Stimulated activated CD4-positive, alpha-beta T cell treated with anti-CD3 and anti-CD28 coated beads, Interleukin-12 subunit alpha, Interleukin-12 subunit beta, amount 100 ng/mL, for 48 hours (primary cell): ENCODE results near the gene YAP1.

Source experiments
- DNase-seq, 3 donors: peaks; one replicate each; pipeline ENCODE4 v3.0.0-alpha.2; 2020; ENCODE audit warnings: low read depth in 2 of 3, low spot score in 1 of 3

The YAP1 gene

GRCh38 chr11:102109896-102110760, at the start of gene YAP1:
YAP1 (plus strand) TSS chr11:102110447; CDS start chr11:102110849, 402 bp downstream.
- DNase-seq = peak; percentile 31 to 73 (median 50)

GRCh38 chr11:102061276-102061675, 49.0 kb upstream of the YAP1 start:
- DNase-seq = no peak

GRCh38 chr11:102062106-102062505, 48.1 kb upstream of the YAP1 start:
- no peak for DNase-seq

DNA sequence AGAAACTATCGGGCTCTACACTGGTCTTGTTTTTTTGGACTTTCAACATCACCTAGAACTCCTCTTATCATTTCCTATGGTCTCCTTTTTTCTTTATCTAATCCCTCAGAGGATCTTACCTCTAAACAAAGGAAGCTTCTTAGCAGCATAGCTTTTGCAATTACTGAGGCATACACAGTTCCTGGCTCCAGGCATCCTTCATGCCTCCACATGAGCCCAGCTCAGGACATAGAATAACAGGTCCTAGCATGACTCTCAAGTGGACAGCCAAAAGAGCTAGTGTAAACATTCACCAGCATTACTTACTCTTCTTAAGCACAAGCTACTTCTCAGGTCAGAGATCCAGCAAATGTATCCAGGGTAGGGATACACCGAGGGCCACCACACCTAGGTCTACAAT, 45.9 kb upstream of the YAP1 start:
- DNase-seq = no peak

DNA sequence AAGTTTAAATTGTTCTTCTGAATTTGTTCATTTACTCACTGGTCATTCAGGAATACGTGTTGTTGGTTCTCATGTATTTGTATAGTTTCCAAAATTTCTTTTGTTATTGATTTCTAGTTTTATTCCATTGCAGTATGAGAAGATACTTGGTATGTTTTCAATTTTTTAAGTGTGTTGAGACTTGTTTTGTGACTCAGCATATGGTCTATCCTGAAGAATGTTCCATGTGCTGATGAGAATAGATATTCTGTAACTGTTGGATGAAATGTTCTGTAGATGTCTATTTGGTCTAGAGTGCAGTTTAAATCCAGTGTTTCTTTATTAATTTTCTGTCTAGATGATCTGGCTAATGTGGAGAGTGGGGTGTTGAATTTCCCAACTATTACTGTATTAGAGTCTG, 39.5 kb upstream of the YAP1 start:
- no peak for DNase-seq

- no peak for DNase-seq
Observed at GRCh38 chr11:102071497-102072472, 38.5 kb upstream of the YAP1 start.

DNA sequence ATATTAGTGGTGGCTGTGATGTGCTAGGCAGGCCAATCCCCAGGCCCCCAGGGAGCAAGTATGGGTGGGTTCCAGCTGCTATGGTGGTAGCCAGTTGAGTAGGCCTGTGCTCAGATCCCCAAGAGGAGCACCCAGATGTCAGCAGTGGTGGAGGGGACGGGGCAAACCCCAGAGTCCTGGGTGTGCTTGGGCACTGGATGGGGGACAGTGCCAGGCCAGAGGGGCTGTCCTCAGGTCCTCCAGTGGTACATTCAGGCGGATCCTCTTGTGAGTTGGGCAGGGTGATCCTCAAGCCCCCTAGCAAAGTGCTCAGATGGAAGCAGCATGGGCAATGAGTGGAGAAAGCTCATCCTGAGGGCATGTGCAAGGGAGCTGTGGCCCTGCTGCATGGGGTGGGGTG, 37.0 kb upstream of the YAP1 start:
- no peak for DNase-seq

GRCh38 chr11:102079625-102080024, 30.6 kb upstream of the YAP1 start:
- no peak for DNase-seq

DNA sequence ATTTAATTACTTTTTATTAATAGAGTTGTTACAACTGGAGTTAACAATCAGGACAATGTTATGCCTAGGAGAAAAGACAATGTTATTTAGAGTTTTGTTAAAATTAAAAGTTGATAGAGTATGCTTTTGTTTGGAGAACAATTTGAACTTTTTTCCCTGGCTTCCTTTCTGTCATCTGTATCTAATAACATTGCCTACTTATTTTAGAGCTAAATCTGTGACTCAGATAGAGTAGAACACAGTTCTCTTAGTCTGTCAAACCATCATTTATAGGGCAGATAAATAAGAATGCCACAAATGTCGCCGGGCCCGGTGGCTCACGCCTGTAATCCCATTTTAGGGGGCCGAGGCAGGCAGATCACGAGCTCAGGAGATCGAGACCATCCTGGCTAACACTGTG, 28.9 kb upstream of the YAP1 start:
- no peak for DNase-seq

DNA sequence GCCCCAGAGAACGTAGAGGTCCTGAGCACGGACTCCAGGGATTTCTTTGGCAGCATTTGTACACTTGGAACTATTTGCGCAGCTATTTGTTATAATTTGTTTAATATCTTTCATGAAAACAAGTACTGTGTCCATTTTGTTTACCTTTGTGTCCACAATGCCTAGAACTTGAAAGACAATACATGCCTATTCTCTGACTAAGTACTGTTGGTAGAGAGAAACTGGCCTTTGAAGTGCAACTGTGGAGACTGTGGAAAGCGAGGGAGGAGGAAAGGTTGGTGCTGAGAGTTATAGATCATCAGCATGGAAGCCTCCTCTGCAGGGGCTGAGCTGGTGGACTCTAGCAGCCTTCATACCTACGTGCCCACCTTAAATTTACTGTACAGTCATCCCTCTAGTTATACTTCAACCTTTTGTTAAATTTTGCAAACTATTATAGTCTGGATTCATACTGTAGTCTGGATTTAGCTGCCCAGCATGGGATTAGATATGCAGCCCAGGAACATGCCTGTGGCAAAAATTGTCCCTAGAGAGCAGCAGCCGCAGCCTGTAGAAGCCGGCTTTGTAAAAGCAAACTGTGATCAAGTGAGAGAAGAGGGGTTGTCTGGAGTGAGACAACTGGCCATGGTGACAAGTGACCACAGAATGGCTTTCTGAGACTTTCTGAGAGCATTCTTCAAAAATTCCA, 24.2 kb upstream of the YAP1 start:
- no peak for DNase-seq

DNA sequence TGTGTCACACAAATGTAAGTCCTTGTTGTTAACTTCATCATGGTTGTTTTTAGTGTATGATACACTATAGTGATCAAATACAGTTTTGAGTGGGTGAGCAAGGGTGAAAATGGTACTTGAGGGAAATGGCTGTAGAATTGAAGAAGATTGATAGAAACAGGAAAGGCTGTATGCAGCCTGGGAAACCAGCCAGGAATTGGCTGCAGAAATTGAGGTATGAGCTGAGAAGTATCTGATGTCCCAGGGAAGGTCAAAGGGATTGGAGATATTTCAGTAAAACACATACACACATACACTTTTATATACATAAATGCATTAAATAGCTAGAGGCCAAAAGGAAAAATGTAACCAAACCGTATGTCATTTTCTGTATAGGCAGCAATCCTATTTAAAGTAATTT, 13.1 kb upstream of the YAP1 start:
- no peak for DNase-seq

- DNase-seq = no peak
Observed at GRCh38 chr11:102099755-102100154, 10.5 kb upstream of the YAP1 start.

DNA sequence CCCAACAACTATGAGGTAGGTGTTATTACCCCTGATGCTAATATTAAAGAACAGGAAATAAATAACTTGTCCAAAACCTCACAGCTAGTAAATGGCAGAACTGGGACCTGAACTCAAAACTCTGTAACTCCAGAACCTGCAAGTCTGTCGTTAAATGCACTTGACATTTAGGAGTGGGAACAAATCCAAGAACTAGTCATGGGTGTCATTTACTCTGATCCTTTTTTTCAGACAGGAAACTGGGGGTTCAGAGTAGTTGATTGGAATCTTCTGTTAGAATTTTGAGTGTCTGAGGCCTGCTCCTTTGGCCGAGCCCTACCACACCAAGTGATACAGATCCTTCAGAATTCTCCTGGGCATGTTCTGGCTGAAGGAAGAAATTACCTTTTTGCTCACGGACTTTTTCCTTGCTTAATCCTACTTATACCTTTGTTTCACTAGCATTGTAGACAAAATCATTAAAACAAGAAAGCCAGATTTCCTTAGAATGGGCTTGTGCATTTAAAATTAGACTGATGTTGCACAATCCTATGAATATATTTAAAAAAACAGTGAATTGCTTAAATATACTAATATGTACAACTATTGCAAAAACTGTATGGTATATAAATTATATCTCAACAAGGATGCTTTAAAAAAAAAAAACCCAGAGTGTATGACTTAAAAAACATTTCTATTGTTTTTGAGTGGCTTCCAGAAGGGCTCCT, 1.4 kb upstream of the YAP1 start:
- no peak for DNase-seq

DNA sequence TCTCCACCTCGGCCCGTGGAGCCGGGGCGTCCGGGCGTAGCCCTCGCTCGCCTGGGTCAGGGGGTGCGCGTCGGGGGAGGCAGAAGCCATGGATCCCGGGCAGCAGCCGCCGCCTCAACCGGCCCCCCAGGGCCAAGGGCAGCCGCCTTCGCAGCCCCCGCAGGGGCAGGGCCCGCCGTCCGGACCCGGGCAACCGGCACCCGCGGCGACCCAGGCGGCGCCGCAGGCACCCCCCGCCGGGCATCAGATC, 439 bp downstream of the YAP1 start:
- DNase-seq = no peak

DNA sequence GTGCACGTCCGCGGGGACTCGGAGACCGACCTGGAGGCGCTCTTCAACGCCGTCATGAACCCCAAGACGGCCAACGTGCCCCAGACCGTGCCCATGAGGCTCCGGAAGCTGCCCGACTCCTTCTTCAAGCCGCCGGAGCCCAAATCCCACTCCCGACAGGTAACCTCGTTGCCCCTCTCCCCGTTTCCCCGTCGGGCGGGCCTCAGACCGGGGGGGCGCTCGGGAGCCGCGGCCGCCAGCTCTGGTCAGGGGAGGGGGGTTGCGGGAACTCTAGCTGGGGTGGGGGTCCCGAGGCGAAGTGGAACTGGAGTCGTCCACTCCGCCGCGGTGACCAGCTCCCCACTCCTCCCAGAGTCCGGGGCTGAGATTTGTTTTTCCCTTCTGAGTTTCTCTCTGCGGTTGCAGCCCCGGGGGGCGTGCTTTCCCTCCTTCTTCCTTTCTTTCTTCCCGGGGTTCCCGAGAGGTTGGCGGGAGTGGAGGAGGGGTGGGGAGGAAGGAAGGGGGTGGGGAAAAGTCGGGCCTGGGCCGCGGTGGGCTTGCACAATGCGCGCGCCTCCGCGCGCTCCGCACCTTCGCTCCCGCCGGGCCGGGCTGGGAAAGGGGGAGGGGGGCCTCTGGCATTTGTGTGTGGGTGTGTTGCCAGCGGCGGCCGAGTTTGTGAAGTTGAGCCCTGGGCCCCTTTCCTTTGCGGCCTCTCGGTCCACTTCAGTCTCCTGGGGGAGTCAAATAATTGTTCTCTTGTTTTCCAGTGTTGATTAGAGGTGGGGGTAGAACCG, 952 bp downstream of the YAP1 start:
- no peak for DNase-seq

GRCh38 chr11:102111787-102112508, 1.7 kb downstream of the YAP1 start:
- peak in 1 of 3 donors; percentile 2 for DNase-seq

DNA sequence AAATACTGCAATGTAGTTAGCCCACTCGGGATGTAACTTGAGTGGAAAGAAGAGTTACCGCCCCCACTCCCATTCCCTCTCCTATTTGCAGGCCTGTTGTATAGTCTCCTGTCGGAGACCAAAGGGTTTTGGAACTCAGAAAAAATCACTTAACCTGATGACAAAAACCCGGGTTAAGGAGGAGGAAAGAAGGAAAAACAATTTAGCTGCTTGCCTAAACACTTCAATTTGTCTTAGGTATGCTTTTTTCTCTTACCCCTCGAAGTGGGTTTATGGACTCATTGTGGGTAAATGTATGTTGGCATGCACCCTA, 2.2 kb downstream of the YAP1 start:
- DNase-seq = no peak

- DNase-seq = no peak
Observed at GRCh38 chr11:102114032-102114431, 3.8 kb downstream of the YAP1 start.

GRCh38 chr11:102115557-102115956, 5.3 kb downstream of the YAP1 start:
- DNase-seq = no peak
